C4-2B (cell line): Measurements from ENCODE around the gene MED9.

ENCODE experiments used
- H3K27ac ChIP-seq: fragments of 450-650 bp; 2 replicates; pipeline ENCODE4 v1.5.1; 2017
- ZFX ChIP-seq: fragments of 450-650 bp; IDR thresholded peaks from 2 replicates; pipeline ENCODE4 v1.6.1; 2017
- TF ChIP-seq, protein P1 (sequence below): fragments of 450-650 bp; conservative IDR thresholded peaks from 2 replicates; pipeline ENCODE4 v1.5.1; 2017; ENCODE audit warnings: mild to moderate bottlenecking

The MED9 gene

DNA sequence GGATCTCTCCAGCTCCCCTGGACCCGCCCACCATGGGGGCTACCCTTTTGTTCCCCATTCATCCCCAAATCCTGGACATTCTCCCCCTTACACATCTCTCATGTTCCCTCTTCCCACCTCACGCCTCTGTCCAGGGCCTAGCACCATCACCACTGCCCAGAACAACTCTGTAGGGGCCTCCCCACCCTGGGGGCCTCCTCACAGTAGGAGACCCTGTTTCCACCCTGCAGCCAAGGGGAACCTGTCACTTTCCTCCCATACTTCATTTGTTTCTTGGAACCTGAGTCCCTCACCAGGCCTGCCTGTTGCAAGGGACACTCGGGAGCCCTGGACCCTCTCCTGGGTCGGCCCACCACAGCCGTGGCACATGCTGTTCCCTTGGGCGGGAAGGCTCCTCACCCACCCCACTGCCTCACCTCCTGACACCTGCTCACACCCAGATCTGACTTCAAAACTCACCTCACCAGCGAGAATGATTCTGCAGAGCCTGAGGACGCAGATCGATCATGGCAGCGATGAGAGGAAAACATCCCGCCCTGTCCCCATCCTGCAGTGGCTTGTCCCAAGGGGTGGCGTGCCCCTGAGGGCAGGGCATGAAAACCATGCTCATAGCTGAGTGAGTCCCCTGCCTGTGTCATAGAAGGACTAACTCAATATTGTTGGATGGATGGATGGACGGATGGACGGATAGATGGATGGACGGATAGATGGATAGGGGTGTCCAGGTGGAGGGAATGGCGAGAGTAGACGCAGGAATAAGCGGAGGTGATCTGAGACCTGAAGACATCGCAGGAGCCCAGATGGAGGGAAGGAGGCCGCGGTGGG lies 26.2 kb downstream of the MED9 start:
- TF ChIP-seq, protein P1, sequence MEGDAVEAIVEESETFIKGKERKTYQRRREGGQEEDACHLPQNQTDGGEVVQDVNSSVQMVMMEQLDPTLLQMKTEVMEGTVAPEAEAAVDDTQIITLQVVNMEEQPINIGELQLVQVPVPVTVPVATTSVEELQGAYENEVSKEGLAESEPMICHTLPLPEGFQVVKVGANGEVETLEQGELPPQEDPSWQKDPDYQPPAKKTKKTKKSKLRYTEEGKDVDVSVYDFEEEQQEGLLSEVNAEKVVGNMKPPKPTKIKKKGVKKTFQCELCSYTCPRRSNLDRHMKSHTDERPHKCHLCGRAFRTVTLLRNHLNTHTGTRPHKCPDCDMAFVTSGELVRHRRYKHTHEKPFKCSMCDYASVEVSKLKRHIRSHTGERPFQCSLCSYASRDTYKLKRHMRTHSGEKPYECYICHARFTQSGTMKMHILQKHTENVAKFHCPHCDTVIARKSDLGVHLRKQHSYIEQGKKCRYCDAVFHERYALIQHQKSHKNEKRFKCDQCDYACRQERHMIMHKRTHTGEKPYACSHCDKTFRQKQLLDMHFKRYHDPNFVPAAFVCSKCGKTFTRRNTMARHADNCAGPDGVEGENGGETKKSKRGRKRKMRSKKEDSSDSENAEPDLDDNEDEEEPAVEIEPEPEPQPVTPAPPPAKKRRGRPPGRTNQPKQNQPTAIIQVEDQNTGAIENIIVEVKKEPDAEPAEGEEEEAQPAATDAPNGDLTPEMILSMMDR: no peak
- no peak for TF ChIP-seq ZFX
- H3K27ac ChIP-seq: no peak overlapping the region

DNA sequence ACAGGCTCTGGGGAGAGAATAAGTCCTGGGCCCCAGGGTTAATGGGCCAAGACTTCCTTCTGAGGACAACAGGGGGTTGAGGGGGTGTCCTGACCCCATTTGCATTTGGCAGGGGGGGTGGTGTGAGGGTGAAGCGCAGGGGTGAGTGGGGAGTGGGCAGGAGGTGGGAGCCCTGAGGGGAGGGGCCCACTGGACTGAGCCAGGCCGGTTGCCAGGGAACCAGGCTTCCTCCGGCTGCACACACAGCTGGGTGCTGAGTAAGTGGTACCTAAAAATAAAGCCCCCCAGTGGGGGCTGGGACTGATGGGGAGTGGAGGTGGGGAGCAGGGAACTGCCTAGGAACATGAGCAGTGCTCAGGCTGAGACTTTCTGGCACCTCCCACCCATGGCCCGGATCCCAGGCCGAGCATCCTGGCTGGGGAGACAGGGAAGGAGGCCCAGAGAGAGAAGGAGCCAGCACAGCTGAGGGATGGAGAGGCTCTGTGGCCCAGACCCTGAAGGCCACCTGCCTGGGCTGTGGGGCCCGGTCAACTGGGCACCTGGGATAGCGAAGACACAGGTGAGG lies 26.8 kb downstream of the MED9 start:
- TF ChIP-seq, protein P1: no peak
- no peak for TF ChIP-seq ZFX
- no peak overlapping the region for H3K27ac ChIP-seq

DNA sequence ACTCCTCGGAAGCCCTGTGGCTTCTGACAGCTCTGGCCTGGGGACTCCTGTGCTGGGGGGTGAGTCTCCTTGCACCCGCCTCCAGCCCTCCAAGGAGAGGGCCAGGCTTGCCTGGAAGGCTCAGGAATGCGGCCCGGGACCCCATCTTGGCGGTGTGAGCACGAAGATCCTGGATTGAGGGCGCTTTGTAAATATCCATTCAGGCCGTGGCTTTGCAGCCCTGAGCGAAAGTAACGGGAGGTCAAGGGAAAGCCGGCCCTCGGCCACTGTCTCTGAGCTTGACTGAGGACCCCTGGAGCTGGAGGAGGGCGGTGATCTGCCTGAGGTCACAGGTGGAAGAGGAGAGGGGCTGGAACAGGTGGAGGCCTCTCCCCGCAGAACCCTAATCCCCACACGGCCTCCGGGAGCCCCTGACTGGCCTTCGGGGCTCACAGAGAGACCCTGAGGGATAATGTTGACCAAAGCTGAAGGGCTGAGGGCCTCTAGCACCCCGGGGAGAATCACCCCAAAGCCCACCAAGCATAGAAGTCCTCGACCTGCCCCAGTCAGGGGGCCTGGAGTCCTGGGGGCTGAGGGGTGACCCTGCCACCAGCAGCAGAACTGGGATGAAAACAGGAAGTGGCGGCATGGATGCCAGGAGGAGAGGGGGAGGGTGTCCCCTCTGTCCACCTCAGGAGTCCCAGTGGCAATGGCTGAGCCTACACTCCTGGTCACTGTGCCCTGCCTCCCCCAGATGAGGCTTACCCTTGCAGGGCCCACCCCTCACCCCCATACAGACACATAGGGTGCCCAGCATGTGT lies 27.7 kb downstream of the MED9 start:
- H3K27ac ChIP-seq: no peak overlapping the region

DNA sequence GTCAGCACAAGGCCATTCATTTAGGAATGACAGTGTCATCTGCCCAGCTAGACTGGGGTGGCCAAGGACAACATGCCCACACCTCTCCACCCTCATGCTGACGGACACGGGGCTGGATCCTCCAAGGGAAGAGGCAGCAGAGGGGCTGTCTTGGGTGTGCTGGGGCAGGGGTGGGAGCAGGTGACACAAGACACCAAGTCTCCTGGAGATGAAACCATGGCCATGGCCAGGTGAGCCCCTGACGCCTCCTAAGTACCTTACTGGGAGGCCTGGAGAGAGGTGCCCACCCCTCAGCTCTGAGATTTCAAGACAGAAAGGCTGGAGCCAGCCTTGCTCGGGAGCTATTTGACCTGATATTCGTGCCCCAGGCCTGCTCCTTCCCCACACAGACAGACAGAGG lies 28.4 kb downstream of the MED9 start:
- TF ChIP-seq, protein P1: no peak
- no peak for TF ChIP-seq ZFX
- H3K27ac ChIP-seq: no peak overlapping the region

More for the DNA sequence above, 27.7 kb downstream of the MED9 start:
- no peak for TF ChIP-seq ZFX
- TF ChIP-seq, protein P1: no peak

DNA sequence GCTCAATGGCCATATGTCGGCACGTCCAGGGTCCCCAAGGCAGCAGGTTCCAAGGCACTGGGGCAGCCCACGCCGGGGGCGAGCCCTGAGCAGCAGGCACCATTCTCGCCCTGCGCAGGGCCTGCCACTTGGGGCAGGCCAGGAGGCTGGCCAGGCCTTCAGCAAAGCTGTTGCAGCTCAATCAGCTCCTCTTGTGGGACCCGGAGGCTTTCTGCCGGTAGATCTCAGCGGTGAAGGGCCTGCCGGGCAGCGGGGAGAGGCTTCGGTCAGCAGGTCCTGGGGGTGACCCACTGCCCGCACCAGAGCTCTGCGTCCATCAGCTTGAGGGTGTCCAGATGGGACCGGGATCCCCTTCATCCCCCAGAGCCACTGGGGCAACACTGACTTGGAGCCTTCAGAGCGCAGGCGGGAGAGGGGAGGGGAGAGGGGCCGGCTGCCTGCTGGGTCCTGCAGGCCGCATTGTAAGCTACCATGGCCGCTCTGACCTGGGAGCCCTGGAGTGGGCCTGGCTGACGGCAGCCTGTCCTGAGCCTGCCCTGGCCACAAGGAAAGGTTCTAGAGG lies 28.9 kb downstream of the MED9 start:
- no peak overlapping the region for H3K27ac ChIP-seq
- TF ChIP-seq, protein P1: no peak
- TF ChIP-seq ZFX: no peak

DNA sequence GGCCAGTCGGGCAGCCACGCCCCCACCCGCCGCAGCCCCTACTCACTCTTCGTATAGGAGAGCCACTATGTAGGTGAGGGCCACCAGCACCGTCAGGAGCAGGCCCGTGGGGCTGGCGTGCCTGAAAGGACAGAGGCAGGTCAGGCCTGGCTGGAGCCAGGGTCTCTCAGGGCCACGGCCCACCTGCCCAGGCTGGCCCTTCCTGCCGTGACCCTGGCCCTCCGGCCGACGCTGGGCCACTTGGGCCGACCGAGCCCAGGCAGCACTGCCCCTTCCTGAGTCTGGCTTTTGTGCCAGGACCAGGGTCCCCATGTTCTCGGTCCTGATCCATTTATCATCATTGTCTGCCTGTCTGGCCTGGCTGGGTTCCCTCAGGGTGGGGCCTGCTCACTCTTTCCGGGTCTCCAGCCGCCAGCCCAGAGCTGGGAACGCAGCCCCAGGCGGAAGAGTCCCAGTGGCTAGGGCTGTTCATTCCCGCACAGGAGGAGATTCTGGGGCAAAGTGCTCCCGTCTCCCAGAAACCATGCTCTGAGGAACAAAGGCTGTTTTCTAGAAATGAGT lies 29.5 kb downstream of the MED9 start:
- H3K27ac ChIP-seq: no peak overlapping the region
- TF ChIP-seq ZFX: no peak
- TF ChIP-seq, protein P1: no peak
